Measurements from ENCODE around the gene RPTOR.

DNA sequence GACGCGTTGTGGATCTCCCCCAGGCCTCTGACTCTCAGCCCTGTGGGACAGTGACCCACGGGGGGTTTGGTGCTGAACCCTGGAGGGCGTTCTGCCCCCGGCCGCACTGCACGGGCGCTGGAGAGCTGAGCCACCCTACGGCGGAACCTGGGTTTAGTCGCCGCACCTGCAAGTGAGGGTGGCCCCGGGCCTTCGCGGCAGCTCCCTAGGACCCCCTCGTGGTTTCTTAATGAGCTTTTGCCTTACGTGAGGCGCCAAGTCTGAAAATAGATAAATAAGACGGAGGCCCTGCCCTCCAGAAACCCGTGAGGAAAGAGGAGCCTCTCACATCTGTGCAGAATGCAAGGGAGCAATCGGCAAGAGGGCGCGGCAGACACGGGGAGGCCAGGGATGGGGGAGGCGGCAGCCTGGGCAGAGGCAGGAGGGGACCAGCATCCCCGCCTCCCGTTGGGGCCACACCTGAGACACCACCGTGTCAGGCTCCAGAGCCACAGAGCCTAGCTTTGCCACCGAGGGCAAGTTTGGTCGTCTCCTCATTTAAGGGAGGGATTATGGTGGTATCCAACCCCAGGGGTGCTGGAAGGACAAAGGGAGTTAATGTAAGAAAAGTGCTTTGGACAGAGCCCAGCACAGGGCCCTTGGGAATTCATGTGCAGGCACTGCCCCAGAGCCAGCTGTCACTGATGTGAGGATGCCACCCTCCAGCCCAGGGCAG is 293.8 kb downstream of the RPTOR start:
- TF ChIP-seq, protein P1, sequence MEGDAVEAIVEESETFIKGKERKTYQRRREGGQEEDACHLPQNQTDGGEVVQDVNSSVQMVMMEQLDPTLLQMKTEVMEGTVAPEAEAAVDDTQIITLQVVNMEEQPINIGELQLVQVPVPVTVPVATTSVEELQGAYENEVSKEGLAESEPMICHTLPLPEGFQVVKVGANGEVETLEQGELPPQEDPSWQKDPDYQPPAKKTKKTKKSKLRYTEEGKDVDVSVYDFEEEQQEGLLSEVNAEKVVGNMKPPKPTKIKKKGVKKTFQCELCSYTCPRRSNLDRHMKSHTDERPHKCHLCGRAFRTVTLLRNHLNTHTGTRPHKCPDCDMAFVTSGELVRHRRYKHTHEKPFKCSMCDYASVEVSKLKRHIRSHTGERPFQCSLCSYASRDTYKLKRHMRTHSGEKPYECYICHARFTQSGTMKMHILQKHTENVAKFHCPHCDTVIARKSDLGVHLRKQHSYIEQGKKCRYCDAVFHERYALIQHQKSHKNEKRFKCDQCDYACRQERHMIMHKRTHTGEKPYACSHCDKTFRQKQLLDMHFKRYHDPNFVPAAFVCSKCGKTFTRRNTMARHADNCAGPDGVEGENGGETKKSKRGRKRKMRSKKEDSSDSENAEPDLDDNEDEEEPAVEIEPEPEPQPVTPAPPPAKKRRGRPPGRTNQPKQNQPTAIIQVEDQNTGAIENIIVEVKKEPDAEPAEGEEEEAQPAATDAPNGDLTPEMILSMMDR (IDR thresholded peaks at IDR 0.05): no peak
- no peak for TF ChIP-seq EP300 (IDR thresholded peaks at IDR 0.05)
- TF ChIP-seq POLR2A (IDR thresholded peaks at IDR 0.05): no peak

Measured in upper lobe of left lung (tissue), 4 donors.